Measurements from ENCODE around the gene MTHFD1L.
"Not testable (repeated sequence)": the region's sequence is repeated elsewhere in the genome, so short reads cannot be mapped to it uniquely, and the experiment has no call there.

MTHFD1L gene

GRCh38 chr6:151045511-151046222 is 180.2 kb downstream of the MTHFD1L start:
- not testable (repeated sequence) for DNase-seq

- no peak for DNase-seq
Measured at GRCh38 chr6:151051164-151051563, 185.7 kb downstream of the MTHFD1L start.

- DNase-seq: no peak
Measured at GRCh38 chr6:151052021-151052646, 186.6 kb downstream of the MTHFD1L start.

GRCh38 chr6:151054306-151054705 is 188.8 kb downstream of the MTHFD1L start:
- DNase-seq: no peak

GRCh38 chr6:151056230-151056907 is 190.9 kb downstream of the MTHFD1L start:
- no peak for DNase-seq

GRCh38 chr6:151057061-151057460 is 191.6 kb downstream of the MTHFD1L start:
- DNase-seq: no peak

GRCh38 chr6:151058021-151058733 is 192.7 kb downstream of the MTHFD1L start:
- DNase-seq: no peak

- no peak for DNase-seq
Measured at GRCh38 chr6:151059612-151060095, 194.2 kb downstream of the MTHFD1L start.

- no peak for DNase-seq
Measured at GRCh38 chr6:151060096-151060765, 194.7 kb downstream of the MTHFD1L start.

- DNase-seq: no peak
Measured at GRCh38 chr6:151060766-151061531, 195.4 kb downstream of the MTHFD1L start.

GRCh38 chr6:151063352-151063751 is 197.8 kb downstream of the MTHFD1L start:
- DNase-seq: no peak

- no peak for DNase-seq
Measured at GRCh38 chr6:151063842-151064647, 198.5 kb downstream of the MTHFD1L start.

- no peak for DNase-seq
Measured at GRCh38 chr6:151065027-151065815, 199.7 kb downstream of the MTHFD1L start.

GRCh38 chr6:151067684-151068596 is 202.4 kb downstream of the MTHFD1L start:
- no peak for DNase-seq

GRCh38 chr6:151068761-151069312 is 203.3 kb downstream of the MTHFD1L start:
- DNase-seq: no peak

- DNase-seq: no peak
Measured at GRCh38 chr6:151069641-151070040, 204.1 kb downstream of the MTHFD1L start.

GRCh38 chr6:151070631-151071051 is 205.1 kb downstream of the MTHFD1L start:
- no peak for DNase-seq

- DNase-seq: no peak
Measured at GRCh38 chr6:151071295-151071694, 205.8 kb downstream of the MTHFD1L start.

GRCh38 chr6:151073146-151073545 is 207.6 kb downstream of the MTHFD1L start:
- DNase-seq: no peak
